ENCODE data around the gene TMEM109. TPM values are rescaled to one million over a fixed set of nuclear protein-coding genes. Genes with fewer than 3 reads are reported as not detected.
A peak's percentile ranks its signal among the peaks of the same experiment; 100 is the strongest.

TMEM109 gene
- total RNA-seq, 4 donors from 2014 or later = 66.7 to 115 (median 89.0) TPM

- Histone ChIP-seq H3K36me3 (peaks cover 0 to 55% (median 5%) of the 10 kb centered on the region in 3 donors), H3K4me3 (no peak overlapping the region), H3K9me3 (no peaks in the 10 kb centered on the region), H3K27ac (peak overlapping the region in 2 of 4 donors; percentile 4 to 28), H3K4me1 (peaks cover 14 to 63% (median 14%) of the 10 kb centered on the region in 3 donors), H3K27me3 (no peaks in the 10 kb centered on the region)
- DNase-seq = no peak
- TF ChIP-seq POLR2A (IDR thresholded peaks at IDR 0.05) (no peak), CTCF (IDR thresholded peaks at IDR 0.05) (no peak)
- intact Hi-C loops (cut with DNase I) = no loop called here
- 58% methylated on average over 12 of the region's 12 CpGs; no CpG with 5 or more reads in 1 of the 2 donors for WGBS, 2 donors
These were observed 23.2 kb downstream of the TMEM109 start for GRCh38 chr11:60937144-60937527.

GRCh38 chr11:60937811-60938210 is 23.9 kb downstream of the TMEM109 start:
- peaks cover 0 to 59% (median 5%) of the 10 kb centered on the region in 3 donors for H3K36me3 ChIP-seq
- H3K27me3 ChIP-seq = no peaks in the 10 kb centered on the region
- H3K4me3 ChIP-seq = no peak overlapping the region
- intact Hi-C loops (cut with DNase I) = no loop called here
- TF ChIP-seq CTCF (IDR thresholded peaks at IDR 0.05) = no peak
- TF ChIP-seq POLR2A (IDR thresholded peaks at IDR 0.05) = no peak
- H3K27ac ChIP-seq = no peak overlapping the region
- DNase-seq = no peak
- 100% methylated on average over 1 of the region's 8 CpGs for WGBS, 2 donors
- no peaks in the 10 kb centered on the region for H3K9me3 ChIP-seq
- peaks cover 16 to 65% (median 21%) of the 10 kb centered on the region in 3 donors for H3K4me1 ChIP-seq

- Histone ChIP-seq H3K4me1 (peaks cover 19 to 65% (median 23%) of the 10 kb centered on the region in 3 donors), H3K9me3 (no peaks in the 10 kb centered on the region), H3K27me3 (no peaks in the 10 kb centered on the region), H3K27ac (no peak overlapping the region), H3K36me3 (peaks cover 0 to 65% (median 8%) of the 10 kb centered on the region in 3 donors), H3K4me3 (no peak overlapping the region)
- intact Hi-C loops (cut with DNase I) = no loop called here
- DNase-seq = no peak
- TF ChIP-seq POLR2A (IDR thresholded peaks at IDR 0.05) (no peak), CTCF (IDR thresholded peaks at IDR 0.05) (no peak)
- WGBS, 2 donors = 85 to 88% methylated on average over 9 of the region's 9 CpGs
These were observed 24.5 kb downstream of the TMEM109 start for GRCh38 chr11:60938500-60938899.

- Histone ChIP-seq H3K36me3 (peaks cover 0 to 65% (median 9%) of the 10 kb centered on the region in 3 donors), H3K27me3 (no peaks in the 10 kb centered on the region), H3K9me3 (no peaks in the 10 kb centered on the region), H3K27ac (no peak overlapping the region), H3K4me3 (no peak overlapping the region), H3K4me1 (peaks cover 21 to 72% (median 27%) of the 10 kb centered on the region in 3 donors)
- DNase-seq = no peak
- no peak for TF ChIP-seq CTCF (IDR thresholded peaks at IDR 0.05)
- TF ChIP-seq POLR2A (IDR thresholded peaks at IDR 0.05) = no peak
- intact Hi-C loops (cut with DNase I) = no loop called here
- 81 to 94% methylated on average over 2 to 4 of the region's 7 CpGs for WGBS, 2 donors
These were observed 25.3 kb downstream of the TMEM109 start for GRCh38 chr11:60939301-60939700.

- Histone ChIP-seq H3K36me3 (peaks cover 0 to 62% (median 9%) of the 10 kb centered on the region in 3 donors), H3K9me3 (no peaks in the 10 kb centered on the region), H3K27ac (peak overlapping the region in 1 of 4 donors; percentile 22), H3K4me3 (no peak overlapping the region), H3K4me1 (peaks cover 21 to 77% (median 27%) of the 10 kb centered on the region in 3 donors), H3K27me3 (no peaks in the 10 kb centered on the region)
- TF ChIP-seq CTCF (IDR thresholded peaks at IDR 0.05) = no peak
- no peak for TF ChIP-seq POLR2A (IDR thresholded peaks at IDR 0.05)
- 44 to 56% methylated on average over 2 of the region's 2 CpGs for WGBS, 2 donors
- intact Hi-C loops (cut with DNase I) = no loop called here
- no peak for DNase-seq
These were observed 25.9 kb downstream of the TMEM109 start for GRCh38 chr11:60939855-60940254.
